ENCODE results near the gene CTSF. TPM values are rescaled to one million over a fixed set of nuclear protein-coding genes. Genes with fewer than 3 reads are reported as not detected.

The CTSF gene
- 7.4 and 10.0 TPM in 2 replicates for total RNA-seq

GRCh38 chr11:66568124-66568916 lies at the start of gene CTSF:
Gene CTSF, minus strand, starts transcription at chr11:66568606. Its CDS starts 120 bp downstream, at chr11:66568486.

GRCh38 chr11:66616379-66617154 lies 48.2 kb upstream of the CTSF start, which contains the start of gene RBM14:
Gene RBM14, plus strand, starts transcription at chr11:66616630. Its CDS starts 91 bp downstream, at chr11:66616721.

GRCh38 chr11:66592457-66593302 lies 24.3 kb upstream of the CTSF start, which contains the start of the genes CCDC87 and CCS:
Gene CCDC87, minus strand, starts transcription at chr11:66593063. Its CDS starts 48 bp downstream, at chr11:66593015.
Gene CCS, plus strand, starts transcription at chr11:66593185. Its CDS starts 77 bp downstream, at chr11:66593262.

GRCh38 chr11:66546368-66546965 lies 21.9 kb downstream of the CTSF start, which contains the start of gene ACTN3:
Gene ACTN3, plus strand, starts transcription at chr11:66546903. Its CDS starts 35 bp downstream, at chr11:66546938.

GRCh38 chr11:66545701-66546367 lies 22.6 kb downstream of the CTSF start, which contains the start of gene ZDHHC24:
Gene ZDHHC24, minus strand, starts transcription at chr11:66546048. Its CDS starts 45 bp downstream, at chr11:66546003.

Small RNAs within 50 kb of the gene (small RNA-seq; reads per million reads assigned to genes)
- not detected for gene RNU4-39P

Other genes with a start within 250 kb of the CTSF start
- gene RIN1, start 232.2 kb downstream of the CTSF start, total RNA-seq = 5.3 and 7.8 TPM in 2 replicates
- gene BRMS1, start 223.5 kb downstream of the CTSF start, total RNA-seq = 48.9 and 61.2 TPM in 2 replicates
- 20.2 and 29.2 TPM in 2 replicates for gene B4GAT1, start 221.0 kb downstream of the CTSF start, total RNA-seq
- gene SLC29A2, start 196.8 kb downstream of the CTSF start, total RNA-seq = 0.27 and 1.0 TPM in 2 replicates
- not detected in 2 replicates for gene NPAS4, start 147.6 kb downstream of the CTSF start, total RNA-seq
- 58.7 and 65.2 TPM in 2 replicates for gene MRPL11, start 129.8 kb downstream of the CTSF start, total RNA-seq
- gene PELI3, start 101.7 kb downstream of the CTSF start, total RNA-seq = 3.5 and 5.7 TPM in 2 replicates
- 49.6 and 55.1 TPM in 2 replicates for gene DPP3, start 88.2 kb downstream of the CTSF start, total RNA-seq
- gene BBS1, start 58.0 kb downstream of the CTSF start, total RNA-seq = 27.9 and 34.2 TPM in 2 replicates
- 8.9 and 12.6 TPM in 2 replicates for gene ZDHHC24, start 22.6 kb downstream of the CTSF start, total RNA-seq
- gene ACTN3, start 21.7 kb downstream of the CTSF start, total RNA-seq = under 0.01 TPM in 1 of 2 replicates, not detected in the other
- gene CCDC87, start 24.5 kb upstream of the CTSF start, total RNA-seq = 0.27 and 0.50 TPM in 2 replicates
- gene CCS, start 24.6 kb upstream of the CTSF start, total RNA-seq = 23.8 and 25.4 TPM in 2 replicates
- 40.0 and 55.8 TPM in 2 replicates for gene RBM14, start 48.0 kb upstream of the CTSF start, total RNA-seq
- gene RBM4, start 70.1 kb upstream of the CTSF start, total RNA-seq = 93.0 and 96.8 TPM in 2 replicates
- gene RBM4B, start 109.3 kb upstream of the CTSF start, total RNA-seq = 18.2 TPM in 2 replicates
- gene SPTBN2, start 160.6 kb upstream of the CTSF start, total RNA-seq = 37.2 and 40.0 TPM in 2 replicates